Measurements from ENCODE around the gene APOB. TPM values are rescaled to one million over a fixed set of nuclear protein-coding genes. Genes with fewer than 3 reads are reported as not detected.
"Not testable (repeated sequence)": the region's sequence is repeated elsewhere in the genome, so short reads cannot be mapped to it uniquely, and the experiment has no call there.

Gene APOB
- total and polyA plus RNA-seq, 2 donors = 0.07 to 0.09 TPM

DNA sequence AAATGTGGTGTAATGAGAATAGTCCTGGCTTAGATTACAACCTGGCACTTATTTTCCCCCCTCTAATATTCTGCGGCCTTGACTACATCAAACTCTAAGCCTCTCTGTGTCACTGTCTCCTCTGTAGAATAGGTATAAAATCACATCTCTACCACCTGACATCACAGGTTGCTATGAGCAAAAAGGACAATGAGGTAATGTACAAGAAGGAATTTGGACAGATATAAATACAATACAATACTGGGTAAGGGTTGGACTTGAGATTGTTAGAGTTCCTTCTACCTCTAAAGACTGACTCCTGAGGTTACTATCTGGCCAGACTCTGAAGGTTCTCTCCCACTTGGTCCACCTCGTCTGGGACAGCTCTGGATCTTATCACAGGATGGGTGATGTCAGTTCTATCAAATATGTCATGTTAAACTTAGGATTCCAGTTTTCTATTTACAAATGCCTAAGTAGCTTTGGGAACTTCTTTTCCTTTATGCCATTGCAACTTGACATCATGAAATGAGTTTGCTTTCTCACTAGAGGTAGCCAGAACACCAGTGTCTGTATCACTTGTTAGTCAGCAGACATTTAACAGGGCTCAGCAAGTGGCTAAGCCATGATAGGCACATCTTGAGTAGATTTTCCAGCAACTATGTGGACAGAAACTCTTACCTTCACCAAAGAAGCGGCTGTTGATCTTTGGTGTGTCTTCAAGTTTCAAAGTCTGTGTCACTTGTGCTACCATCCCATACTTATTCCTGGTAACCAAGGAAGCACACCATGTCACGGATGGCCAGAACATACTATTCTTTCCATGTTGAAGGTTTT lies 9.5 kb downstream of the APOB start:
- Histone ChIP-seq H3K4me3 (ENCODE audit: low read length in 2 of 2) (no peak overlapping the region), H3K36me3 (ENCODE audit: control insufficient read depth in 2 of 2, insufficient read depth in 2 of 2, low read length in 1 of 2) (no peaks in the 10 kb centered on the region), H3K4me1 (ENCODE audit: control insufficient read depth in 2 of 2, insufficient read depth in 2 of 2, low read length in 2 of 2) (no peaks in the 10 kb centered on the region), H3K27me3 (ENCODE audit: control insufficient read depth in 2 of 2, insufficient read depth in 1 of 2, low read length in 1 of 2) (no peaks in the 10 kb centered on the region), H3K9me3 (ENCODE audit: control insufficient read depth in 2 of 2, insufficient read depth in 1 of 2, low read length in 1 of 2) (no peaks in the 10 kb centered on the region), H3K27ac (ENCODE audit: low read depth in 1 of 2, low read length in 1 of 2) (no peak overlapping the region)
- no peak for DNase-seq (ENCODE audit: low read depth in 6 of 9, low spot score in 9 of 9)
- WGBS = 93% methylated on average over 4 of the region's 4 CpGs

DNA sequence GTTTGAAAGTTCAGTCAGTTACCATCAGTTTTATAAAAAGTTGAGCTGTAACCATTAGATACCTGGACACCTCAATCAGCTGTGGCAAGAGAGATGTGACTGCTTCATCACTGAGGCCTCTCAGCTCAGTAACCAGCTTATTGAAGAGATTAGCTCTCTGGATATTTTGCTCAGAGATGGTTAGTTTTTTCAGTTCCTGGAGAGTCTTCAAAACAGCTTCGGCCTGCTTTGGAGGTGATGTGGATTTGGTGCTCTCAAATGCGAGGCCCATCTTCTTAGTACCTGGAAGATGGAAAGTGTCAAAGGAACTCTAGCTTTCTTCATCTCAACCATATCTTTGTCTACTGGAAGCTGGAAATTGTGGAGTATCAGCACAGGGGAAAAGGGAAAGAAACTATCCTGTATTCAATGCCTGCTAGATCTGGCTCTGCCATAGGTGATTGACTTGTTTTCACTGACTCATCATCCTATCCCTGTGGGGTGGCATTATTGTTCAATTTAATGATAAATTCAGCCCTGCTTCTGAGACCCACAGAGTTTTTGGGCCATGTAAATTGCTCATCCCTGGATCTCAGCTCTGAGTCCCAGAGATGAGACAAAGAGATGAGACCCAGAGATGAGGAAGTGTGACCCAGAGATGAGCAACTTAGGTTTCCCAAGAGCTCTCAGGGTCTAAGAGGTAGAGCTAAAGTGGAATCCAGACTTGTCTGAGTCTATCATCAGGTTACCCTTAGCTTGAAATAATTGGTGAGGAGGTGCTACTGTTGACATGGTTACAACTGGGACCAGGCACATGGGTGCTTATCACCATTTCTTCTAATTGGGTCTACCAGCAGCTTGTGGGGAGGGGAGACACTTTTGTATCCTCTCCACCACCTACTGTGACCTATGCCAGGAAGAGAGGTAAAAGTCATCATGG lies 10.4 kb downstream of the APOB start:
- over 99% methylated on average over 2 of the region's 2 CpGs for WGBS

GRCh38 chr2:21032338-21033236 lies 11.3 kb downstream of the APOB start:
- Histone ChIP-seq H3K4me1 (ENCODE audit: control insufficient read depth in 2 of 2, insufficient read depth in 2 of 2, low read length in 2 of 2) (no peaks in the 10 kb centered on the region), H3K27me3 (ENCODE audit: control insufficient read depth in 2 of 2, insufficient read depth in 1 of 2, low read length in 1 of 2) (no peaks in the 10 kb centered on the region), H3K27ac (ENCODE audit: low read depth in 1 of 2, low read length in 1 of 2) (no peak overlapping the region), H3K36me3 (ENCODE audit: control insufficient read depth in 2 of 2, insufficient read depth in 2 of 2, low read length in 1 of 2) (no peaks in the 10 kb centered on the region), H3K4me3 (ENCODE audit: low read length in 2 of 2) (no peak overlapping the region), H3K9me3 (ENCODE audit: control insufficient read depth in 2 of 2, insufficient read depth in 1 of 2, low read length in 1 of 2) (no peaks in the 10 kb centered on the region)
- no peak for DNase-seq (ENCODE audit: low read depth in 6 of 9, low spot score in 9 of 9)
- 95% methylated on average over 14 of the region's 14 CpGs for WGBS

More for the DNA sequence above, 10.4 kb downstream of the APOB start:
- H3K9me3 ChIP-seq (ENCODE audit: control insufficient read depth in 2 of 2, insufficient read depth in 1 of 2, low read length in 1 of 2) = no peaks in the 10 kb centered on the region
- DNase-seq (ENCODE audit: low read depth in 6 of 9, low spot score in 9 of 9) = no peak
- H3K4me1 ChIP-seq (ENCODE audit: control insufficient read depth in 2 of 2, insufficient read depth in 2 of 2, low read length in 2 of 2) = no peaks in the 10 kb centered on the region
- no peaks in the 10 kb centered on the region for H3K27me3 ChIP-seq (ENCODE audit: control insufficient read depth in 2 of 2, insufficient read depth in 1 of 2, low read length in 1 of 2)
- H3K27ac ChIP-seq (ENCODE audit: low read depth in 1 of 2, low read length in 1 of 2) = no peak overlapping the region
- H3K4me3 ChIP-seq (ENCODE audit: low read length in 2 of 2) = no peak overlapping the region
- no peaks in the 10 kb centered on the region for H3K36me3 ChIP-seq (ENCODE audit: control insufficient read depth in 2 of 2, insufficient read depth in 2 of 2, low read length in 1 of 2)

- H3K27me3 ChIP-seq (ENCODE audit: control insufficient read depth in 2 of 2, insufficient read depth in 1 of 2, low read length in 1 of 2) = no peaks in the 10 kb centered on the region
- 90% methylated on average over 4 of the region's 4 CpGs for WGBS
- no peak for DNase-seq (ENCODE audit: low read depth in 6 of 9, low spot score in 9 of 9)
- no peaks in the 10 kb centered on the region for H3K36me3 ChIP-seq (ENCODE audit: control insufficient read depth in 2 of 2, insufficient read depth in 2 of 2, low read length in 1 of 2)
- no peaks in the 10 kb centered on the region for H3K4me1 ChIP-seq (ENCODE audit: control insufficient read depth in 2 of 2, insufficient read depth in 2 of 2, low read length in 2 of 2)
- no peak overlapping the region for H3K27ac ChIP-seq (ENCODE audit: low read depth in 1 of 2, low read length in 1 of 2)
- no peak overlapping the region for H3K4me3 ChIP-seq (ENCODE audit: low read length in 2 of 2)
- H3K9me3 ChIP-seq (ENCODE audit: control insufficient read depth in 2 of 2, insufficient read depth in 1 of 2, low read length in 1 of 2) = no peaks in the 10 kb centered on the region
These were observed 12.6 kb downstream of the APOB start for GRCh38 chr2:21030983-21031968.

- no peak for DNase-seq (ENCODE audit: low read depth in 6 of 9, low spot score in 9 of 9)
- Histone ChIP-seq H3K27ac (ENCODE audit: low read depth in 1 of 2, low read length in 1 of 2) (no peak overlapping the region), H3K9me3 (ENCODE audit: control insufficient read depth in 2 of 2, insufficient read depth in 1 of 2, low read length in 1 of 2) (no peaks in the 10 kb centered on the region), H3K27me3 (ENCODE audit: control insufficient read depth in 2 of 2, insufficient read depth in 1 of 2, low read length in 1 of 2) (no peaks in the 10 kb centered on the region), H3K36me3 (ENCODE audit: control insufficient read depth in 2 of 2, insufficient read depth in 2 of 2, low read length in 1 of 2) (no peaks in the 10 kb centered on the region), H3K4me3 (ENCODE audit: low read length in 2 of 2) (no peak overlapping the region), H3K4me1 (ENCODE audit: control insufficient read depth in 2 of 2, insufficient read depth in 2 of 2, low read length in 2 of 2) (no peaks in the 10 kb centered on the region)
- WGBS = 95% methylated on average over 2 of the region's 2 CpGs
These were observed 14.4 kb downstream of the APOB start for GRCh38 chr2:21029519-21029918.

DNA sequence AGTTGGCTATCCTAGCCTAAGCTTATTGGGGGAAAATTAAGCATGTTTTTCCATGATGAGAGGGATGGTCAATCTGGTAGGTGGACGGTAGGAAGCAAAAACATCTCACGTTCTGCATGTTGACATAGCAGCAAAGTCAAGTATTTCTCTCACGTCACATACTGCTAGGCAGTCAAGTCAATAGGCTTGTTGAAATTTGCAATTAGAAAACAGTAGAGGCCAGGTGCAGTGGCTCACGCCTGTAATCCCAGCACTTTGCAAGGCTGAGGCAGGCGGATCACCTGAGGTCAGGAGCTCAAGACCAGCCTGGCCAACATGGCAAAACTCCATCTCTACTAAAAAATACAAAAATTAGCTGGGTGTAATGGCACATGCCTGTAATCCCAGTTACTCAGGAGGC lies 14.9 kb downstream of the APOB start:
- not testable (repeated sequence) for H3K4me1 ChIP-seq (ENCODE audit: control insufficient read depth in 2 of 2, insufficient read depth in 2 of 2, low read length in 2 of 2); H3K36me3 ChIP-seq (ENCODE audit: control insufficient read depth in 2 of 2, insufficient read depth in 2 of 2, low read length in 1 of 2); H3K4me3 ChIP-seq (ENCODE audit: low read length in 2 of 2); DNase-seq (ENCODE audit: low read depth in 6 of 9, low spot score in 9 of 9); H3K9me3 ChIP-seq (ENCODE audit: control insufficient read depth in 2 of 2, insufficient read depth in 1 of 2, low read length in 1 of 2); H3K27ac ChIP-seq (ENCODE audit: low read depth in 1 of 2, low read length in 1 of 2); H3K27me3 ChIP-seq (ENCODE audit: control insufficient read depth in 2 of 2, insufficient read depth in 1 of 2, low read length in 1 of 2)
- WGBS = 97% methylated on average over 5 of the region's 5 CpGs

DNA sequence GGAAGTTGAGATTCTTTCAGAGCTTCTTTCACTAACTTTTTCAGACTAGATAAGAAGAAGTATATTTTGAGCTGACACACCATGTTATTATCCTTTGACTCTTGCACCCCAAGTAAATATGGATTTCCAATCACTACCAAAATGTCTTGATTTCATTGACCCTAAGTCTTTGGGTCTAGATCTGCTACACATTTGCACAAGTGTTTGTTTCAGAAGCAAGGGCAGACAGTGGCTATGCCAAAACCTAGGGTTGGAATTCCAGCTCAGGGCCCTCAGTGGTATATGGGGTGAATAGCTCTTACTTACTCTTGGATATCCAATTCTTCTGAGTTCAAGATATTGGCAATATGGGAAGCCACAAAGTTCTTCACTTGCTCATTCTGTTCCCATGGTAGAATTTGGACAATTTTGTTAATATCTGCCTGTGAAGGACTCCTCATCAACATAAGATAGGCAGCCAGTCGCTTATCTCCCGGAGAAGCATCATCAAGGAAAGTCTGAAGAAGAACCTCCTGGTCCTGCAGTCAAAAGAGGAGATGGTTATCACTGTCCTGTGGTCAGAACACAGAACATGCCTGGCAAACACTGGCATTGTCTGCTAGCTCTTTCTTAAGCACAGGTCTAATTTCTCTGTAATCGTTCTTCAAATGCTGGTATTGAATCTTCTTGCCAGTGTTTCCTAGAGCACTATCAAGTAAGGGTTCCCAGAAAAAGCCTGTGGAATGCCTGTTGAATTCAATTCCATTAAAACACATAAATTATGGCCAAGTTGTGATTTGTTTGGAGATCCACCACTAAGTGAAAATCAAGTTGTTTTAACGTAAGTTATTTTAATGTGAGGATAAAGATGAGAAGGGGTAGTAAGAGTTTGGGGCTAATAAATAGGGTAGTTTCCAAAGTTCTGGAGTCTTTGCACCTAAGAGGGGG lies 15.6 kb downstream of the APOB start:
- WGBS = 93% methylated on average over 4 of the region's 4 CpGs
- Histone ChIP-seq H3K27me3 (ENCODE audit: control insufficient read depth in 2 of 2, insufficient read depth in 1 of 2, low read length in 1 of 2) (no peaks in the 10 kb centered on the region), H3K36me3 (ENCODE audit: control insufficient read depth in 2 of 2, insufficient read depth in 2 of 2, low read length in 1 of 2) (no peaks in the 10 kb centered on the region), H3K4me3 (ENCODE audit: low read length in 2 of 2) (no peak overlapping the region), H3K9me3 (ENCODE audit: control insufficient read depth in 2 of 2, insufficient read depth in 1 of 2, low read length in 1 of 2) (no peaks in the 10 kb centered on the region), H3K27ac (ENCODE audit: low read depth in 1 of 2, low read length in 1 of 2) (no peak overlapping the region), H3K4me1 (ENCODE audit: control insufficient read depth in 2 of 2, insufficient read depth in 2 of 2, low read length in 2 of 2) (no peaks in the 10 kb centered on the region)
- DNase-seq (ENCODE audit: low read depth in 6 of 9, low spot score in 9 of 9) = no peak

Measured in thymus (tissue), 11 donors.